Upper lobe of left lung (tissue), 4 donors: ENCODE results near the gene PEX26.

Experiments
- EP300 ChIP-seq, 4 donors: sonication (generic); formaldehyde crosslinking; IDR thresholded peaks; one replicate each; pipeline ENCODE4 v1.5.1; 2017; ENCODE audit warnings: antibody characterized with exemption in 4 of 4, control low read depth in 2 of 4
- POLR2A ChIP-seq, 4 donors: fragments of 450-650 bp; IDR thresholded peaks; one replicate each; pipeline ENCODE4 v1.5.1; 2016 to 2017; ENCODE audit warnings: antibody characterized with exemption in 4 of 4, mild to moderate bottlenecking in 2 of 4
- POLR2AphosphoS5 ChIP-seq, 2 donors: sonication (generic); formaldehyde crosslinking; IDR thresholded peaks; one replicate each; pipeline ENCODE4 v1.5.1; 2017; ENCODE audit warnings: antibody characterized with exemption in 2 of 2
- TF ChIP-seq, protein P1 (sequence below), 6 experiments: fragments of 450-650 bp in 4 of 6; fragments of 200-600 bp in 2 of 6; sonication (generic) in 2 of 6; IDR thresholded peaks; one replicate each; pipeline ENCODE4 v1.5.1; 2016 to 2019; ENCODE audit warnings: antibody characterized with exemption in 6 of 6

- TF ChIP-seq POLR2AphosphoS5 (IDR thresholded peaks at IDR 0.05) (no peak), EP300 (IDR thresholded peaks at IDR 0.05) (no peak), POLR2A (IDR thresholded peaks at IDR 0.05) (no peak)
- TF ChIP-seq, protein P1, sequence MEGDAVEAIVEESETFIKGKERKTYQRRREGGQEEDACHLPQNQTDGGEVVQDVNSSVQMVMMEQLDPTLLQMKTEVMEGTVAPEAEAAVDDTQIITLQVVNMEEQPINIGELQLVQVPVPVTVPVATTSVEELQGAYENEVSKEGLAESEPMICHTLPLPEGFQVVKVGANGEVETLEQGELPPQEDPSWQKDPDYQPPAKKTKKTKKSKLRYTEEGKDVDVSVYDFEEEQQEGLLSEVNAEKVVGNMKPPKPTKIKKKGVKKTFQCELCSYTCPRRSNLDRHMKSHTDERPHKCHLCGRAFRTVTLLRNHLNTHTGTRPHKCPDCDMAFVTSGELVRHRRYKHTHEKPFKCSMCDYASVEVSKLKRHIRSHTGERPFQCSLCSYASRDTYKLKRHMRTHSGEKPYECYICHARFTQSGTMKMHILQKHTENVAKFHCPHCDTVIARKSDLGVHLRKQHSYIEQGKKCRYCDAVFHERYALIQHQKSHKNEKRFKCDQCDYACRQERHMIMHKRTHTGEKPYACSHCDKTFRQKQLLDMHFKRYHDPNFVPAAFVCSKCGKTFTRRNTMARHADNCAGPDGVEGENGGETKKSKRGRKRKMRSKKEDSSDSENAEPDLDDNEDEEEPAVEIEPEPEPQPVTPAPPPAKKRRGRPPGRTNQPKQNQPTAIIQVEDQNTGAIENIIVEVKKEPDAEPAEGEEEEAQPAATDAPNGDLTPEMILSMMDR (IDR thresholded peaks at IDR 0.05): no peak
These were observed 17.8 kb upstream of the PEX26 start for GRCh38 chr22:18059991-18060390.
